NCI-H1048 (cell line): ENCODE measurements around the gene NOS2.
"Not testable (repeated sequence)": the region's sequence is repeated elsewhere in the genome, so short reads cannot be mapped to it uniquely, and the experiment has no call there.

ENCODE experiments used
- DNase-seq: peaks from one replicate; lab custom pipeline; 2025; lab: John Stamatoyannopoulos, UW

The NOS2 gene

GRCh38 chr17:27783440-27784350 is 16.6 kb downstream of the NOS2 start:
- DNase-seq, result no peak

- no peak for DNase-seq
Measured at GRCh38 chr17:27782791-27783206, 17.5 kb downstream of the NOS2 start.

- no peak for DNase-seq
Measured at GRCh38 chr17:27780828-27781404, 19.4 kb downstream of the NOS2 start.

- DNase-seq, result no peak
Measured at GRCh38 chr17:27780092-27780827, 20.1 kb downstream of the NOS2 start.

- no peak for DNase-seq
Measured at GRCh38 chr17:27778183-27778582, 22.1 kb downstream of the NOS2 start.

GRCh38 chr17:27776882-27777624 is 23.3 kb downstream of the NOS2 start:
- DNase-seq, result no peak

GRCh38 chr17:27771586-27771985 is 28.7 kb downstream of the NOS2 start:
- no peak for DNase-seq

- no peak for DNase-seq
Measured at GRCh38 chr17:27770877-27771276, 29.5 kb downstream of the NOS2 start.

GRCh38 chr17:27768858-27769410 is 31.4 kb downstream of the NOS2 start:
- DNase-seq, result no peak

- no peak for DNase-seq
Measured at GRCh38 chr17:27766438-27766837, 33.9 kb downstream of the NOS2 start.

GRCh38 chr17:27765353-27765752 is 35.0 kb downstream of the NOS2 start:
- no peak for DNase-seq

GRCh38 chr17:27764589-27764988 is 35.7 kb downstream of the NOS2 start:
- DNase-seq, result no peak

GRCh38 chr17:27762527-27763305 is 37.6 kb downstream of the NOS2 start:
- no peak for DNase-seq

- not testable (repeated sequence) for DNase-seq
Measured at GRCh38 chr17:27760931-27761330, 39.4 kb downstream of the NOS2 start.

GRCh38 chr17:27760069-27760885 is 40.1 kb downstream of the NOS2 start:
- DNase-seq, result no peak

GRCh38 chr17:27759528-27759927 is 40.8 kb downstream of the NOS2 start:
- no peak for DNase-seq

- no peak for DNase-seq
Measured at GRCh38 chr17:27756467-27757371, 43.6 kb downstream of the NOS2 start.

- DNase-seq, result no peak
Measured at GRCh38 chr17:27755706-27756466, 44.4 kb downstream of the NOS2 start.
